ENCODE measurements around the gene NAP1L4. TPM values are rescaled to one million over a fixed set of nuclear protein-coding genes. Genes with fewer than 3 reads are reported as not detected.

The NAP1L4 gene
- total RNA-seq, 1 donor from 2014 or later: 156 TPM

DNA sequence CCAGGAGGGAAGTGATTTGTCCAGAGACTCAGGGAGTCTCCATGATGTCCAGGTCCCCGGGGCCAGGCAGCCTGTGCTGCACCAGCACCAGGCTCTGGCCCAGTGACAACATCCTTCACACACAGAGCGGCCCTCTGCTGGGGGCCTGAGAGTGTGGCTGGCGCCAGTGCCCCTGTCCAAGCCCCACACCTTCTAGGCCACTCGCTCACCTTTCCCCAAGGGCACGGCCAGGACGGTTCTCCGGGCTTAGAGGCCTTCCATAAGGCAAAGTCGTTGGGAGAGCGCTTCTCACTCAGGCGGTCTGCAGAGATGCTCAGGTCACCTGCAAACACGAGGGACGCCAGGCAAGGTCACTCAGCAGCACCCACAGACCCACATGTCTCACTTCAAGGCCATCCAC lies 27.9 kb upstream of the NAP1L4 start:
- DNase-seq (ENCODE audit: low read depth): no peak
- no peak for TF ChIP-seq CTCF (conservative IDR thresholded peaks at IDR 0.05; ENCODE audit: low read depth, low read length)
- H3K4me3 ChIP-seq (ENCODE audit: low read depth, low read length): no peak overlapping the region

DNA sequence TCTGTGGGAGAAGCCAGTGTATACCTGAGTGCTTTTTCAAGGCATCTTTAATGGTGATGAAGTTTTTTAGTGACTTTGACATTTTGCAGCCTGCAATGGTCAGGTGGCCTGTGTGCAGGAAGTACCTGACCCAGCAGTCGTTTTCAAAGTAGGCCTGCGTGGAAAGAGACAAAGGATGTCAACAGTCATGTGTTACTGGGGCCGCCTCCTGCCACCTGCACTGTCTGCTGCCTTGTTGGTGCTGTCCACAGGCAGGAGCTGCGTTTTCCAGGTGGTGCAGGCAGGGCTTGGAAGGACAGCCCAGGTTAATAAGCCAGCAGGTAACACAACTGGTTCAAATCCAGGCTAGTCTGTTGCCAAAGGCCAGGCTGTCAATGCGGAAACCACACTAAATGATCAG lies 26.5 kb upstream of the NAP1L4 start:
- no peak for DNase-seq (ENCODE audit: low read depth)
- TF ChIP-seq CTCF (conservative IDR thresholded peaks at IDR 0.05; ENCODE audit: low read depth, low read length): no peak
- no peak overlapping the region for H3K4me3 ChIP-seq (ENCODE audit: low read depth, low read length)

GRCh38 chr11:3016861-3017260 lies 24.7 kb upstream of the NAP1L4 start:
- no peak overlapping the region for H3K4me3 ChIP-seq (ENCODE audit: low read depth, low read length)
- TF ChIP-seq CTCF (conservative IDR thresholded peaks at IDR 0.05; ENCODE audit: low read depth, low read length): no peak

GRCh38 chr11:3015796-3016195 lies 23.7 kb upstream of the NAP1L4 start:
- no peak for TF ChIP-seq CTCF (conservative IDR thresholded peaks at IDR 0.05; ENCODE audit: low read depth, low read length)
- DNase-seq (ENCODE audit: low read depth): no peak
- H3K4me3 ChIP-seq (ENCODE audit: low read depth, low read length): no peak overlapping the region

More at GRCh38 chr11:3016861-3017260, 24.7 kb upstream of the NAP1L4 start:
- DNase-seq (ENCODE audit: low read depth): no peak

DNA sequence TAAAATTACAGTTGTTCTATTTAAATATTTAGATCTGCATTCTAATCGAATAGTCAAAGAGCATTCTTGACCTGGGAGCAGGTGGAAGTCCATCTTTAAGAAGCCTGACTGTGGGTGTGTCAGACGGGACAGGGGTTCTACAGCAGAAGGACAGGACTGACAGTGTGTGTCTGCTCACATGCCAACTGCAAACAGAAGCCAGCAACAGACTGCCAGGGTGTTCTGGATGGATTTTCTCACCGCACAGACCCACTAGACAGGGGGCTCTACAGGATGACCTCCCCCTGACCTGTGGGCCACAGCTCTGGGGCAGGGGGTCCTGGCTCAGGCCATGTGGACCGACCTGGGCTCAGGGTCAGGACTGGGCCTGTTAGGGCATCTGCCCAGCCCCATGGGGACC lies 22.8 kb upstream of the NAP1L4 start:
- no peak for DNase-seq (ENCODE audit: low read depth)
- no peak overlapping the region for H3K4me3 ChIP-seq (ENCODE audit: low read depth, low read length)
- TF ChIP-seq CTCF (conservative IDR thresholded peaks at IDR 0.05; ENCODE audit: low read depth, low read length): no peak

GRCh38 chr11:3014057-3014938 lies 22.2 kb upstream of the NAP1L4 start:
- H3K4me3 ChIP-seq (ENCODE audit: low read depth, low read length): no peak overlapping the region
- no peak for TF ChIP-seq CTCF (conservative IDR thresholded peaks at IDR 0.05; ENCODE audit: low read depth, low read length)
- DNase-seq (ENCODE audit: low read depth): no peak

Measured in epithelial cell of proximal tubule (primary cell).